ENCODE results near the gene C1QTNF12.

DNA sequence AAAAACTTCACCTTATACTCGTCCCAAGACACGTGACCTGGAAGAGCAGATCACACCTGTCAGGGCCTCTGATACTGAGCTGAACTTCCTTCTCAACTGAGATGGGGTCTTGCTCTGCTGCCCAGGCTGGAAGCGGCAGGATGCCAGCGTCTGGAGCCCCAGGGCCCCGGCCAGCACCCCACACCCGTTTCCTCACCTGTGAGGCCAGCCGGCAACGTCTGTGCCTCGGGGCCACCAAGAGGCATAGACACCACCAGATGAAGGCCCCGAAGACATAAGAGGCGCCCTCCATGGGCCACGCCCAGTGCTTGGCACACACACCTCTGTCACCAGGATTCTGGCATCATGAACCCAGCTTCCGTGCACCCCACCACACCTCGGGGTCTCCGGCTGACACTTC, 23.2 kb downstream of the C1QTNF12 start:
- TF ChIP-seq, protein P1, sequence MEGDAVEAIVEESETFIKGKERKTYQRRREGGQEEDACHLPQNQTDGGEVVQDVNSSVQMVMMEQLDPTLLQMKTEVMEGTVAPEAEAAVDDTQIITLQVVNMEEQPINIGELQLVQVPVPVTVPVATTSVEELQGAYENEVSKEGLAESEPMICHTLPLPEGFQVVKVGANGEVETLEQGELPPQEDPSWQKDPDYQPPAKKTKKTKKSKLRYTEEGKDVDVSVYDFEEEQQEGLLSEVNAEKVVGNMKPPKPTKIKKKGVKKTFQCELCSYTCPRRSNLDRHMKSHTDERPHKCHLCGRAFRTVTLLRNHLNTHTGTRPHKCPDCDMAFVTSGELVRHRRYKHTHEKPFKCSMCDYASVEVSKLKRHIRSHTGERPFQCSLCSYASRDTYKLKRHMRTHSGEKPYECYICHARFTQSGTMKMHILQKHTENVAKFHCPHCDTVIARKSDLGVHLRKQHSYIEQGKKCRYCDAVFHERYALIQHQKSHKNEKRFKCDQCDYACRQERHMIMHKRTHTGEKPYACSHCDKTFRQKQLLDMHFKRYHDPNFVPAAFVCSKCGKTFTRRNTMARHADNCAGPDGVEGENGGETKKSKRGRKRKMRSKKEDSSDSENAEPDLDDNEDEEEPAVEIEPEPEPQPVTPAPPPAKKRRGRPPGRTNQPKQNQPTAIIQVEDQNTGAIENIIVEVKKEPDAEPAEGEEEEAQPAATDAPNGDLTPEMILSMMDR (IDR thresholded peaks at IDR 0.05): no peak
- no peak for TF ChIP-seq POLR2A (IDR thresholded peaks at IDR 0.05)

All from sigmoid colon (tissue), 3 donors.